Measurements from ENCODE around the gene LGALS3BP. TPM values are rescaled to one million over a fixed set of nuclear protein-coding genes. Genes with fewer than 3 reads are reported as not detected.
A peak's percentile ranks its signal among the peaks of the same experiment; 100 is the strongest.

Gene LGALS3BP
- total and polyA plus RNA-seq, 2 of the 13 experiments (the other 11 are each of a cell fraction or from before 2014, with no cell fraction given): 137 to 332 TPM

- TF ChIP-seq RNF219 (CRISPR knock-in tag; IDR thresholded peaks at IDR 0.05): no peak
- no peak for TF ChIP-seq ZNF878 (CRISPR knock-in tag; IDR thresholded peaks at IDR 0.05)
- no peak for TF ChIP-seq MLXIP (CRISPR knock-in tag; IDR thresholded peaks at IDR 0.05; ENCODE audit: borderline replicate concordance)
- no peak for TF ChIP-seq ZHX1 (CRISPR knock-in tag; IDR thresholded peaks at IDR 0.05; ENCODE audit: low read depth)
- no peak for TF ChIP-seq ZNF740 (CRISPR knock-in tag; IDR thresholded peaks at IDR 0.05)
- no peak for TF ChIP-seq KLF13 (CRISPR knock-in tag; IDR thresholded peaks at IDR 0.05)
- no peak for TF ChIP-seq MYC (CRISPR knock-in tag; IDR thresholded peaks at IDR 0.05; ENCODE audit: borderline replicate concordance)
- TF ChIP-seq HNRNPK (IDR thresholded peaks at IDR 0.05; ENCODE audit: low read depth, low read length, poor library complexity, severe bottlenecking): no peak
- TF ChIP-seq RELA (CRISPR knock-in tag; IDR thresholded peaks at IDR 0.05): no peak
- peak; percentile 9; the same call in 1 of the 2 replicates for TF ChIP-seq MXD1 (CRISPR knock-in tag; IDR thresholded peaks at IDR 0.05)
- no peak for TF ChIP-seq SNAPC5 (CRISPR knock-in tag; IDR thresholded peaks at IDR 0.05; ENCODE audit: borderline replicate concordance)
- TF ChIP-seq ZFP1 (CRISPR knock-in tag; IDR thresholded peaks at IDR 0.05): 0 out of 2 replicates have a peak, but pooled peaks have one; percentile 16
- 0 out of 2 replicates have a peak, but pooled peaks have one; percentile 8 for TF ChIP-seq ZFP90 (CRISPR knock-in tag; IDR thresholded peaks at IDR 0.05; ENCODE audit: borderline replicate concordance)
- no peak for TF ChIP-seq NCOA2 (CRISPR knock-in tag; IDR thresholded peaks at IDR 0.05)
- TF ChIP-seq TEAD3 (CRISPR knock-in tag; optimal IDR thresholded peaks at IDR 0.05; ENCODE audit: borderline replicate concordance): no peak
- TF ChIP-seq ZBTB7A (CRISPR knock-in tag; IDR thresholded peaks at IDR 0.05): no peak
- no peak for TF ChIP-seq DZIP1 (CRISPR knock-in tag; IDR thresholded peaks at IDR 0.05)
- no peak for TF ChIP-seq SMYD3 (CRISPR knock-in tag; IDR thresholded peaks at IDR 0.05)
These were observed 48.3 kb upstream of the LGALS3BP start (continued) for GRCh38 chr17:79027925-79028491.

All from HepG2 (cell line).